HG02970 (cell line): ENCODE measurements around the gene TRIM71.
"Not testable (repeated sequence)": the region's sequence is repeated elsewhere in the genome, so short reads cannot be mapped to it uniquely, and the experiment has no call there.

Experiments used
- ATAC-seq: cut with Tn5 transposase; IDR thresholded peaks from one replicate; pipeline ENCODE4 v1.9.1; 2021; ENCODE audit warnings: mild to moderate bottlenecking, moderate library complexity, moderate number of reproducible peaks; ENCODE audit not compliant: unreplicated experiment, low FRiP score

The TRIM71 gene

GRCh38 chr3:32818970-32819511, 1.2 kb downstream of the TRIM71 start:
- ATAC-seq: no peak

GRCh38 chr3:32819551-32820348, 2.0 kb downstream of the TRIM71 start:
- ATAC-seq: no peak

GRCh38 chr3:32820430-32820829, 2.6 kb downstream of the TRIM71 start:
- ATAC-seq: no peak

- no peak for ATAC-seq
Observed at GRCh38 chr3:32820971-32821685, 3.3 kb downstream of the TRIM71 start.

GRCh38 chr3:32821686-32822296, 4.0 kb downstream of the TRIM71 start:
- ATAC-seq: no peak

- ATAC-seq: no peak
Observed at GRCh38 chr3:32822609-32823498, 5.1 kb downstream of the TRIM71 start.

- ATAC-seq: not testable (repeated sequence)
Observed at GRCh38 chr3:32823641-32824184, 5.9 kb downstream of the TRIM71 start.

GRCh38 chr3:32825601-32826375, 8.0 kb downstream of the TRIM71 start:
- ATAC-seq: no peak

- ATAC-seq: no peak
Observed at GRCh38 chr3:32831062-32831461, 13.3 kb downstream of the TRIM71 start.

- ATAC-seq: no peak
Observed at GRCh38 chr3:32831791-32832190, 14.0 kb downstream of the TRIM71 start.

GRCh38 chr3:32832193-32832592, 14.4 kb downstream of the TRIM71 start:
- no peak for ATAC-seq

- no peak for ATAC-seq
Observed at GRCh38 chr3:32835049-32835371, 17.2 kb downstream of the TRIM71 start.

GRCh38 chr3:32835961-32836360, 18.2 kb downstream of the TRIM71 start:
- ATAC-seq: no peak

- ATAC-seq: no peak
Observed at GRCh38 chr3:32836601-32837000, 18.8 kb downstream of the TRIM71 start.

GRCh38 chr3:32837366-32837765, 19.6 kb downstream of the TRIM71 start:
- ATAC-seq: no peak

- ATAC-seq: no peak
Observed at GRCh38 chr3:32837789-32838188, 20.0 kb downstream of the TRIM71 start.

- ATAC-seq: no peak
Observed at GRCh38 chr3:32839714-32840085, 21.9 kb downstream of the TRIM71 start.

GRCh38 chr3:32840086-32840841, 22.5 kb downstream of the TRIM71 start:
- no peak for ATAC-seq

- ATAC-seq: no peak
Observed at GRCh38 chr3:32841341-32841740, 23.5 kb downstream of the TRIM71 start.
